HepG2 (cell line): ENCODE data around the gene MED20. TPM values are rescaled to one million over a fixed set of nuclear protein-coding genes. Genes with fewer than 3 reads are reported as not detected.
A peak's percentile ranks its signal among the peaks of the same experiment; 100 is the strongest.

Experiments
- ADNP ChIP-seq: sonication (generic); formaldehyde crosslinking; IDR thresholded peaks from 2 replicates; pipeline ENCODE4 v1.4.0; 2020; ENCODE audit warnings: missing genetic modification reagents
- CBFB ChIP-seq: sonication (generic); formaldehyde crosslinking; IDR thresholded peaks from 2 replicates; pipeline ENCODE4 v1.4.0; 2020; ENCODE audit warnings: missing genetic modification reagents
- CC2D1A ChIP-seq: sonication (generic); formaldehyde crosslinking; IDR thresholded peaks from 2 replicates; pipeline ENCODE4 v1.8.1; 2023; ENCODE audit warnings: mild to moderate bottlenecking, missing genetic modification reagents
- KDM6A ChIP-seq: IDR thresholded peaks from 2 replicates; pipeline ENCODE4 v1.6.1; 2016; ENCODE audit warnings: low read depth
- MATR3 ChIP-seq: sonication (generic); formaldehyde crosslinking; IDR thresholded peaks from 2 replicates; pipeline ENCODE4 v1.4.0; 2020; ENCODE audit warnings: missing genetic modification reagents
- NFE2L2 ChIP-seq: fragments of 150-350 bp; IDR thresholded peaks from 2 replicates; pipeline ENCODE4 v1.6.1; 2014; ENCODE audit warnings: low read length
- PHF8 ChIP-seq: sonication (generic); formaldehyde crosslinking; IDR thresholded peaks from 2 replicates; pipeline ENCODE4 v1.5.0; 2020; ENCODE audit warnings: missing genetic modification reagents
- REXO4 ChIP-seq: sonication (generic); formaldehyde crosslinking; IDR thresholded peaks from 2 replicates; pipeline ENCODE4 v1.8.0; 2022; ENCODE audit warnings: missing genetic modification reagents, mild to moderate bottlenecking, borderline replicate concordance
- RNF2 ChIP-seq: fragments of 450-650 bp; conservative IDR thresholded peaks from 2 replicates; pipeline ENCODE4 v1.6.1; 2016; ENCODE audit warnings: low read depth
- SAP130 ChIP-seq: IDR thresholded peaks from 2 replicates; pipeline ENCODE4 v1.6.1; 2016; ENCODE audit warnings: low read depth
- SOX5 ChIP-seq: IDR thresholded peaks from 2 replicates; pipeline ENCODE4 v1.6.1; 2016; ENCODE audit warnings: borderline replicate concordance
- ZMYM3 ChIP-seq: sonication (generic); formaldehyde crosslinking; IDR thresholded peaks from 2 replicates; pipeline ENCODE4 v1.5.1; 2020; ENCODE audit warnings: mild to moderate bottlenecking, missing genetic modification reagents
- ZNF329 ChIP-seq: sonication (generic); formaldehyde crosslinking; IDR thresholded peaks from 2 replicates; pipeline ENCODE4 v1.9.0; 2021; ENCODE audit warnings: low read depth, mild to moderate bottlenecking, missing genetic modification reagents
- ZNF343 ChIP-seq: sonication (generic); formaldehyde crosslinking; IDR thresholded peaks from 2 replicates; pipeline ENCODE4 v1.4.0; 2020; ENCODE audit warnings: mild to moderate bottlenecking, missing genetic modification reagents
- ZNF558 ChIP-seq: sonication (generic); formaldehyde crosslinking; IDR thresholded peaks from 2 replicates; pipeline ENCODE4 v1.9.0; 2022; ENCODE audit warnings: mild to moderate bottlenecking, missing genetic modification reagents, borderline replicate concordance
- ZSCAN20 ChIP-seq: sonication (generic); formaldehyde crosslinking; IDR thresholded peaks from 2 replicates; pipeline ENCODE4 v1.4.0; 2020; ENCODE audit warnings: missing genetic modification reagents, mild to moderate bottlenecking, borderline replicate concordance
- polyA plus RNA-seq, 8 experiments: library from polyadenylated mRNA; depleted of rRNA in 3 of 8; stranded (reverse) in 7 of 8; unstranded in 1 of 8; fragments of >200 nt; fragmentation: Illumina TruSeq in 4 of 8; extraction: Trizol in 4 of 8; gene quantifications; 2 replicates each; pipeline versions ENCODE4 v1.2.1 to v1.2.3, GENCODE V29; 2011 to 2016; ENCODE audit warnings: low read depth in 4 of 8, missing spikeins in 1 of 8, mixed read lengths in 1 of 8; ENCODE audit not compliant: insufficient read depth in 1 of 8
- total RNA-seq, 5 experiments: library from RNA; depleted of rRNA; stranded (reverse); fragments of >200 nt; fragmentation: Illumina TruSeq; extraction: Trizol; gene quantifications; 2 replicates each; pipeline ENCODE4 v1.2.3, GENCODE V29; 2016; ENCODE audit warnings: low read depth in 1 of 5
- TF ChIP-seq, protein P1 (sequence below): IDR thresholded peaks from 2 replicates; pipeline ENCODE4 v1.6.1; 2016; ENCODE audit warnings: mild to moderate bottlenecking
- TF ChIP-seq, protein P2 (sequence below): IDR thresholded peaks from 2 replicates; pipeline ENCODE4 v1.6.1; 2012; ENCODE audit warnings: low read depth, low read length, improper control_type of control experiment
- TF ChIP-seq, protein P3 (sequence below): IDR thresholded peaks from 2 replicates; pipeline ENCODE4 v1.6.1; 2016; ENCODE audit warnings: low read depth, borderline replicate concordance
- TF ChIP-seq, protein P4 (sequence below): sonication (generic); formaldehyde crosslinking; IDR thresholded peaks from 2 replicates; pipeline ENCODE4 v1.8.0; 2022; ENCODE audit warnings: mild to moderate bottlenecking, missing genetic modification reagents, moderate library complexity
- TF ChIP-seq, protein P5 (sequence below): sonication (generic); formaldehyde crosslinking; IDR thresholded peaks from 2 replicates; pipeline ENCODE4 v1.9.0; 2021; ENCODE audit warnings: missing genetic modification reagents, borderline replicate concordance

MED20 gene
- total and polyA plus RNA-seq, 2 of the 13 experiments (the other 11 are each of a cell fraction or from before 2014, with no cell fraction given): 28.1 to 41.1 TPM

DNA sequence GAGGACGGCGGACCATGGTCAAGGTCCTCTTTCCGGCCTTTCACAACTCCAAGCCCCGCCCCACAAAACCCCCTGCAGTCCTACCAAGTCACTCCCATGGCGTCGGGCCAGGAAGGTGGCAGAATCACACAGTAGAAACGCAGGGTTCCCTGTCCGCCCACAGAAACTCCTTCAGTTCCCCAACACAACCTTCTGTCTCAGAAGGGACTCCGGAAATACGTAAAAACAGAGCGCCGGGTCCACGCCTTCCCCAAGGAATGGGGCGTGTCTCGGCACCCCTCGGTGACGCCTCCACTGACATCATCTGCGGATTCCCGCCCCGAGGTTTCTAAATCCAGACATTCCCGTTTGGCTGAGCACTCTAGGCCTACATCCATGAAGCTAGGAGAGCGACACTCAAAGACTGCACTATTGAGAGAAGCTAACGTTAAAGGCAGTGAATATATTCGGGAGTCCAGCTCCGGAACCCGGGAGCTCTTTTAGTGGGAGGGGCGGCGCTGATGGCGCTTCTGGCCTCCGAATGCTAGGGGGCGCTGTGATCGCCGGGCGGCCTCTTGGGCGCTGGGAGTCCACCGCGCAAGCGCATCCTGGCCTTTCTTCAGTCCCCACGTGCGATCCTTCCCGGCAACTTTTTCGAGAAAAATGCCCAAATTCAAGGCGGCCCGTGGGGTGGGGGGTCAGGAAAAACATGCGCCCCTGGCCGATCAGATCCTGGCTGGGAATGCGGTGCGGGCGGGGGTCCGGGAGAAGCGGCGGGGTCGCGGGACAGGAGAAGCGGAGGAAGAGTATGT, at the start of gene MED20, which contains the start of gene BYSL (continued):
- TF ChIP-seq, protein P1, sequence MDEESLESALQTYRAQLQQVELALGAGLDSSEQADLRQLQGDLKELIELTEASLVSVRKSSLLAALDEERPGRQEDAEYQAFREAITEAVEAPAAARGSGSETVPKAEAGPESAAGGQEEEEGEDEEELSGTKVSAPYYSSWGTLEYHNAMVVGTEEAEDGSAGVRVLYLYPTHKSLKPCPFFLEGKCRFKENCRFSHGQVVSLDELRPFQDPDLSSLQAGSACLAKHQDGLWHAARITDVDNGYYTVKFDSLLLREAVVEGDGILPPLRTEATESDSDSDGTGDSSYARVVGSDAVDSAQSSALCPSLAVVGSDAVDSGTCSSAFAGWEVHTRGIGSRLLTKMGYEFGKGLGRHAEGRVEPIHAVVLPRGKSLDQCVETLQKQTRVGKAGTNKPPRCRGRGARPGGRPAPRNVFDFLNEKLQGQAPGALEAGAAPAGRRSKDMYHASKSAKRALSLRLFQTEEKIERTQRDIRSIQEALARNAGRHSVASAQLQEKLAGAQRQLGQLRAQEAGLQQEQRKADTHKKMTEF: peak; percentile 96
- no peak for TF ChIP-seq ADNP (CRISPR knock-in tag)
- peak; percentile 68 for TF ChIP-seq RNF2
- peak; percentile 95 for TF ChIP-seq ZSCAN20 (CRISPR knock-in tag)
- no peak for TF ChIP-seq MATR3 (CRISPR knock-in tag)
- TF ChIP-seq, protein P2, sequence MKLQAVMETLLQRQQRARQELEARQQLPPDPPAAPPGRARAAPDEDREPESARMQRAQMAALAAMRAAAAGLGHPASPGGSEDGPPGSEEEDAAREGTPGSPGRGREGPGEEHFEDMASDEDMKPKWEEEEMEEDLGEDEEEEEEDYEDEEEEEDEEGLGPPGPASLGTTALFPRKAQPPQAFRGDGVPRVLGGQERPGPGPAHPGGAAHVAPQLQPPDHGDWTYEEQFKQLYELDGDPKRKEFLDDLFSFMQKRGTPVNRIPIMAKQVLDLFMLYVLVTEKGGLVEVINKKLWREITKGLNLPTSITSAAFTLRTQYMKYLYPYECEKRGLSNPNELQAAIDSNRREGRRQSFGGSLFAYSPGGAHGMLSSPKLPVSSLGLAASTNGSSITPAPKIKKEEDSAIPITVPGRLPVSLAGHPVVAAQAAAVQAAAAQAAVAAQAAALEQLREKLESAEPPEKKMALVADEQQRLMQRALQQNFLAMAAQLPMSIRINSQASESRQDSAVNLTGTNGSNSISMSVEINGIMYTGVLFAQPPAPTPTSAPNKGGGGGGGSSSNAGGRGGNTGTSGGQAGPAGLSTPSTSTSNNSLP: no peak
- TF ChIP-seq NFE2L2: no peak
- no peak for TF ChIP-seq ZNF329
- TF ChIP-seq, protein P3, sequence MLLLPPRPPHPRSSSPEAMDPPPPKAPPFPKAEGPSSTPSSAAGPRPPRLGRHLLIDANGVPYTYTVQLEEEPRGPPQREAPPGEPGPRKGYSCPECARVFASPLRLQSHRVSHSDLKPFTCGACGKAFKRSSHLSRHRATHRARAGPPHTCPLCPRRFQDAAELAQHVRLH (CRISPR knock-in tag): peak; percentile 15; the same call in 1 of the 2 replicates
- TF ChIP-seq ZNF343 (CRISPR knock-in tag): 0 out of 2 replicates have a peak, but pooled peaks have one; percentile 73
- 0 out of 2 replicates have a peak, but pooled peaks have one; percentile 44 for TF ChIP-seq CBFB (CRISPR knock-in tag)
- TF ChIP-seq, protein P4, sequence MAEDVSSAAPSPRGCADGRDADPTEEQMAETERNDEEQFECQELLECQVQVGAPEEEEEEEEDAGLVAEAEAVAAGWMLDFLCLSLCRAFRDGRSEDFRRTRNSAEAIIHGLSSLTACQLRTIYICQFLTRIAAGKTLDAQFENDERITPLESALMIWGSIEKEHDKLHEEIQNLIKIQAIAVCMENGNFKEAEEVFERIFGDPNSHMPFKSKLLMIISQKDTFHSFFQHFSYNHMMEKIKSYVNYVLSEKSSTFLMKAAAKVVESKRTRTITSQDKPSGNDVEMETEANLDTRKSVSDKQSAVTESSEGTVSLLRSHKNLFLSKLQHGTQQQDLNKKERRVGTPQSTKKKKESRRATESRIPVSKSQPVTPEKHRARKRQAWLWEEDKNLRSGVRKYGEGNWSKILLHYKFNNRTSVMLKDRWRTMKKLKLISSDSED (CRISPR knock-in tag): no peak
- peak; percentile 92 for TF ChIP-seq PHF8 (CRISPR knock-in tag)
- TF ChIP-seq SAP130: peak; percentile 96
- TF ChIP-seq, protein P5, sequence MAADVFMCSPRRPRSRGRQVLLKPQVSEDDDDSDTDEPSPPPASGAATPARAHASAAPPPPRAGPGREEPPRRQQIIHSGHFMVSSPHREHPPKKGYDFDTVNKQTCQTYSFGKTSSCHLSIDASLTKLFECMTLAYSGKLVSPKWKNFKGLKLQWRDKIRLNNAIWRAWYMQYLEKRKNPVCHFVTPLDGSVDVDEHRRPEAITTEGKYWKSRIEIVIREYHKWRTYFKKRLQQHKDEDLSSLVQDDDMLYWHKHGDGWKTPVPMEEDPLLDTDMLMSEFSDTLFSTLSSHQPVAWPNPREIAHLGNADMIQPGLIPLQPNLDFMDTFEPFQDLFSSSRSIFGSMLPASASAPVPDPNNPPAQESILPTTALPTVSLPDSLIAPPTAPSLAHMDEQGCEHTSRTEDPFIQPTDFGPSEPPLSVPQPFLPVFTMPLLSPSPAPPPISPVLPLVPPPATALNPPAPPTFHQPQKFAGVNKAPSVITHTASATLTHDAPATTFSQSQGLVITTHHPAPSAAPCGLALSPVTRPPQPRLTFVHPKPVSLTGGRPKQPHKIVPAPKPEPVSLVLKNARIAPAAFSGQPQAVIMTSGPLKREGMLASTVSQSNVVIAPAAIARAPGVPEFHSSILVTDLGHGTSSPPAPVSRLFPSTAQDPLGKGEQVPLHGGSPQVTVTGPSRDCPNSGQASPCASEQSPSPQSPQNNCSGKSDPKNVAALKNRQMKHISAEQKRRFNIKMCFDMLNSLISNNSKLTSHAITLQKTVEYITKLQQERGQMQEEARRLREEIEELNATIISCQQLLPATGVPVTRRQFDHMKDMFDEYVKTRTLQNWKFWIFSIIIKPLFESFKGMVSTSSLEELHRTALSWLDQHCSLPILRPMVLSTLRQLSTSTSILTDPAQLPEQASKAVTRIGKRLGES (CRISPR knock-in tag): peak; percentile 28; the same call in 1 of the 2 replicates
- TF ChIP-seq ZMYM3 (CRISPR knock-in tag): no peak
- no peak for TF ChIP-seq CC2D1A (CRISPR knock-in tag)
- TF ChIP-seq REXO4 (CRISPR knock-in tag): peak; percentile 81; the same call in 1 of the 2 replicates
- TF ChIP-seq ZNF558 (CRISPR knock-in tag): no peak; the same call in none of the 2 replicates
- TF ChIP-seq KDM6A: no peak
- TF ChIP-seq SOX5 (CRISPR knock-in tag): peak; percentile 57
